HepG2 (cell line): ENCODE results near the gene EML2. TPM values are rescaled to one million over a fixed set of nuclear protein-coding genes. Genes with fewer than 3 reads are reported as not detected.

Source experiments
- ATF3 ChIP-seq: sonication (generic); formaldehyde crosslinking; IDR thresholded peaks from 2 replicates; pipeline ENCODE4 v1.4.0; 2020; ENCODE audit warnings: missing genetic modification reagents
- CREB1 ChIP-seq, 2 experiments: fragments of 450-650 bp in 1 of 2; IDR thresholded peaks; 2 replicates each; pipeline ENCODE4 v1.6.1; 2016 to 2017; ENCODE audit warnings: control low read depth in 1 of 2, mild to moderate bottlenecking in 1 of 2, missing compliant biosample characterization in 1 of 2, missing genetic modification characterization in 1 of 2
- CREM ChIP-seq, 2 experiments: sonication (generic) in 1 of 2; formaldehyde crosslinking in 1 of 2; IDR thresholded peaks; 2 replicates each; pipeline versions ENCODE4 v1.4.0 to v1.6.1; 2016 to 2020; ENCODE audit warnings: antibody characterized with exemption in 1 of 2, mild to moderate bottlenecking in 1 of 2, missing genetic modification reagents in 1 of 2
- FLYWCH1 ChIP-seq: sonication (generic); formaldehyde crosslinking; IDR thresholded peaks from 2 replicates; pipeline ENCODE4 v1.8.1; 2023; ENCODE audit warnings: mild to moderate bottlenecking, missing genetic modification reagents
- HMGA1 ChIP-seq: sonication (generic); formaldehyde crosslinking; conservative IDR thresholded peaks from 2 replicates; pipeline ENCODE4 v1.4.0; 2020; ENCODE audit warnings: missing genetic modification reagents
- HNF1B ChIP-seq: sonication (generic); formaldehyde crosslinking; IDR thresholded peaks from 2 replicates; pipeline ENCODE4 v1.5.1; 2020; ENCODE audit warnings: mild to moderate bottlenecking, moderate library complexity, missing genetic modification reagents
- LCORL ChIP-seq, 2 experiments: fragments of 450-650 bp in 1 of 2; sonication (generic) in 1 of 2; formaldehyde crosslinking in 1 of 2; IDR thresholded peaks; 2 replicates each; pipeline versions ENCODE4 v1.5.0 to v1.6.1; 2017 to 2020; ENCODE audit warnings: antibody characterized with exemption in 1 of 2, missing genetic modification reagents in 1 of 2
- POLR2G ChIP-seq: fragments of 200-400 bp; formaldehyde crosslinking; IDR thresholded peaks from 2 replicates; pipeline ENCODE4 v1.6.1; 2018; ENCODE audit warnings: mild to moderate bottlenecking, low read depth, low read length, moderate library complexity
- SKIL ChIP-seq: sonication (generic); formaldehyde crosslinking; IDR thresholded peaks from 2 replicates; pipeline ENCODE4 v1.8.0; 2022; ENCODE audit warnings: missing genetic modification reagents, mild to moderate bottlenecking, moderate library complexity, borderline replicate concordance
- THRA ChIP-seq: sonication (generic); formaldehyde crosslinking; IDR thresholded peaks from 2 replicates; pipeline ENCODE4 v1.4.0; 2020; ENCODE audit warnings: missing genetic modification reagents, borderline replicate concordance
- ZBTB33 ChIP-seq: sonication (generic); formaldehyde crosslinking; IDR thresholded peaks from 2 replicates; pipeline ENCODE4 v1.4.0; 2020; ENCODE audit warnings: missing genetic modification reagents
- ZFP90 ChIP-seq: sonication (generic); formaldehyde crosslinking; IDR thresholded peaks from 2 replicates; pipeline ENCODE4 v1.8.0; 2022; ENCODE audit warnings: missing genetic modification reagents, mild to moderate bottlenecking, inconsistent platforms, borderline replicate concordance
- ZNF17 ChIP-seq: sonication (generic); formaldehyde crosslinking; IDR thresholded peaks from 2 replicates; pipeline ENCODE4 v1.5.0; 2020; ENCODE audit warnings: mild to moderate bottlenecking, missing genetic modification reagents
- ZNF230 ChIP-seq: sonication (generic); formaldehyde crosslinking; IDR thresholded peaks from 2 replicates; pipeline ENCODE4 v1.4.0; 2020; ENCODE audit warnings: mild to moderate bottlenecking, missing genetic modification reagents
- ZNF34 ChIP-seq: sonication (generic); formaldehyde crosslinking; IDR thresholded peaks from 2 replicates; pipeline ENCODE4 v1.4.0; 2020; ENCODE audit warnings: mild to moderate bottlenecking, missing genetic modification reagents, borderline replicate concordance
- ZNF605 ChIP-seq: sonication (generic); formaldehyde crosslinking; IDR thresholded peaks from 2 replicates; pipeline ENCODE4 v1.8.0; 2022; ENCODE audit warnings: mild to moderate bottlenecking, missing genetic modification reagents
- ZNF672 ChIP-seq: sonication (generic); formaldehyde crosslinking; IDR thresholded peaks from 2 replicates; pipeline ENCODE4 v1.8.1; 2022; ENCODE audit warnings: missing genetic modification reagents
- ZNF704 ChIP-seq: sonication (generic); formaldehyde crosslinking; IDR thresholded peaks from 2 replicates; pipeline ENCODE4 v1.8.1; 2023; ENCODE audit warnings: mild to moderate bottlenecking, inconsistent platforms, moderate library complexity, missing genetic modification reagents, borderline replicate concordance
- polyA plus RNA-seq, 8 experiments: library from polyadenylated mRNA; depleted of rRNA in 3 of 8; stranded (reverse) in 7 of 8; unstranded in 1 of 8; fragments of >200 nt; fragmentation: Illumina TruSeq in 4 of 8; extraction: Trizol in 4 of 8; gene quantifications; 2 replicates each; pipeline versions ENCODE4 v1.2.1 to v1.2.3, GENCODE V29; 2011 to 2016; ENCODE audit warnings: low read depth in 4 of 8, missing spikeins in 1 of 8, mixed read lengths in 1 of 8; ENCODE audit not compliant: insufficient read depth in 1 of 8
- total RNA-seq, 5 experiments: library from RNA; depleted of rRNA; stranded (reverse); fragments of >200 nt; fragmentation: Illumina TruSeq; extraction: Trizol; gene quantifications; 2 replicates each; pipeline ENCODE4 v1.2.3, GENCODE V29; 2016; ENCODE audit warnings: low read depth in 1 of 5

The EML2 gene
- total and polyA plus RNA-seq, 2 of the 13 experiments (the other 11 are each of a cell fraction or from before 2014, with no cell fraction given): 7.3 to 12.9 TPM

- TF ChIP-seq FLYWCH1 (CRISPR knock-in tag) (no peak), HNF1B (CRISPR knock-in tag) (no peak), CREB1 (IDR thresholded peaks at IDR 0.05) (no peak), CREB1 (CRISPR knock-in tag; IDR thresholded peaks at IDR 0.05) (no peak), SKIL (CRISPR knock-in tag) (no peak), ZNF230 (CRISPR knock-in tag) (no peak), ZNF605 (CRISPR knock-in tag) (peak; percentile 60; the same call in 1 of the 2 replicates), CREM (IDR thresholded peaks at IDR 0.05) (no peak), CREM (CRISPR knock-in tag; IDR thresholded peaks at IDR 0.05) (no peak), ZNF672 (CRISPR knock-in tag) (no peak), ZFP90 (CRISPR knock-in tag) (0 out of 2 replicates have a peak, but pooled peaks have one; percentile 22), THRA (CRISPR knock-in tag) (0 out of 2 replicates have a peak, but pooled peaks have one; percentile 27), ZNF17 (CRISPR knock-in tag) (no peak), POLR2G (no peak), HMGA1 (CRISPR knock-in tag) (no peak), ATF3 (CRISPR knock-in tag) (no peak), ZBTB33 (CRISPR knock-in tag) (peak; percentile 43; the same call in 1 of the 2 replicates), ZNF704 (CRISPR knock-in tag) (no peak), LCORL (IDR thresholded peaks at IDR 0.05) (no peak), LCORL (CRISPR knock-in tag; IDR thresholded peaks at IDR 0.05) (peak; percentile 11; the same call in 1 of the 2 replicates), ZNF34 (CRISPR knock-in tag) (no peak)
Measured at GRCh38 chr19:45643024-45643926, 4.1 kb upstream of the EML2 start (continued).
